Cardiac fibroblast (primary cell): ENCODE results near the gene PCDHA1.
A peak's percentile ranks its signal among the peaks of the same experiment; 100 is the strongest.

Source experiments
- DNase-seq, 2 donors: peaks; one replicate each; pipeline versions ENCODE4 v3.0.0 to v3.0.0-alpha.2; 2010; ENCODE audit warnings: low read depth in 2 of 2
- H3K4me3 ChIP-seq, 2 donors: replicated peaks in 1 of 2; 1 replicate in 1 of 2; 2 replicates in 1 of 2; pipeline ENCODE4 v1.5.1; 2011; ENCODE audit warnings: low read depth in 2 of 2, low read length in 2 of 2, mild to moderate bottlenecking in 2 of 2, moderate library complexity in 1 of 2
- TF ChIP-seq, protein P1 (sequence below): IDR thresholded peaks from one replicate; pipeline ENCODE4 v1.5.1; 2011; ENCODE audit warnings: low read depth, mild to moderate bottlenecking, low read length, inconsistent platforms

Gene PCDHA1

DNA sequence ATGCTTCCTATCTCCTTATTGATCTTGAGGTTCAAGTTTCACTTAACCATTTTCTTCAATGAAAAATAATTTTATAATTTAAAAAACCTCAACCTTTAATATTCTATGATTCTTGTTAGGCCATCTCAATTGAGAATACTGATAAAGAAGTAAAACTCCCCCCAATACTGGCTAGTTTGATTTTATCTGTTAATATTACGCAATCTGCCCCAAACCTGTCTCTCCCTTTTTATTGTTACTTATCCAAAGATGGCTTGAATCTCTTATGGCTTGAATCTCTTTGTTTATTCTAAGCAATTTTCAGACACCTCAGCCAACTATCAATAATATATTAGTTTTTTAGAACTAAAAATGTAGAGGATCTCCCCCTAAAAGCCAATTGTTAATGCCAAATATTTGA is 176.2 kb downstream of the PCDHA1 start:
- TF ChIP-seq, protein P1, sequence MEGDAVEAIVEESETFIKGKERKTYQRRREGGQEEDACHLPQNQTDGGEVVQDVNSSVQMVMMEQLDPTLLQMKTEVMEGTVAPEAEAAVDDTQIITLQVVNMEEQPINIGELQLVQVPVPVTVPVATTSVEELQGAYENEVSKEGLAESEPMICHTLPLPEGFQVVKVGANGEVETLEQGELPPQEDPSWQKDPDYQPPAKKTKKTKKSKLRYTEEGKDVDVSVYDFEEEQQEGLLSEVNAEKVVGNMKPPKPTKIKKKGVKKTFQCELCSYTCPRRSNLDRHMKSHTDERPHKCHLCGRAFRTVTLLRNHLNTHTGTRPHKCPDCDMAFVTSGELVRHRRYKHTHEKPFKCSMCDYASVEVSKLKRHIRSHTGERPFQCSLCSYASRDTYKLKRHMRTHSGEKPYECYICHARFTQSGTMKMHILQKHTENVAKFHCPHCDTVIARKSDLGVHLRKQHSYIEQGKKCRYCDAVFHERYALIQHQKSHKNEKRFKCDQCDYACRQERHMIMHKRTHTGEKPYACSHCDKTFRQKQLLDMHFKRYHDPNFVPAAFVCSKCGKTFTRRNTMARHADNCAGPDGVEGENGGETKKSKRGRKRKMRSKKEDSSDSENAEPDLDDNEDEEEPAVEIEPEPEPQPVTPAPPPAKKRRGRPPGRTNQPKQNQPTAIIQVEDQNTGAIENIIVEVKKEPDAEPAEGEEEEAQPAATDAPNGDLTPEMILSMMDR: no peak
- no peak overlapping the region for H3K4me3 ChIP-seq
- DNase-seq: no peak

DNA sequence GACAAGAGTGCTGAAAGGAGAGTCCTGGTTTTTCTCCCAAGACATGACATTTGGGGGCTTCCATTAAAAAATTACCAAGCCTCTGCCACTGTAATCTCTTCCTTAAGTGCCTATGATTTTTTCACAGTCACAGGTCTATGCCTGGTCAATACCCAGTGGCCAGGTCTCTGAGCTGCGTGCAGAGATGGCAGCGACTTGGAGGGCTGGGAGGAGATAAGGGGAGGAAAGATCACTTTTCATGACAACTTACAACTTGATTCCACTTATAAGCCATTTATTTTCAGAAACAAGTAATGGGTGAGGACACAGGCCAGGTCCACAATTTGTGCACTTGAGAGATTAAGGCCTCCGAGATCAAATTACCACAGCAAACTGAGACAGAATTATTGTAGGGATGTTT is 178.4 kb downstream of the PCDHA1 start:
- DNase-seq: no peak
- H3K4me3 ChIP-seq: no peak overlapping the region
- TF ChIP-seq, protein P1: no peak

DNA sequence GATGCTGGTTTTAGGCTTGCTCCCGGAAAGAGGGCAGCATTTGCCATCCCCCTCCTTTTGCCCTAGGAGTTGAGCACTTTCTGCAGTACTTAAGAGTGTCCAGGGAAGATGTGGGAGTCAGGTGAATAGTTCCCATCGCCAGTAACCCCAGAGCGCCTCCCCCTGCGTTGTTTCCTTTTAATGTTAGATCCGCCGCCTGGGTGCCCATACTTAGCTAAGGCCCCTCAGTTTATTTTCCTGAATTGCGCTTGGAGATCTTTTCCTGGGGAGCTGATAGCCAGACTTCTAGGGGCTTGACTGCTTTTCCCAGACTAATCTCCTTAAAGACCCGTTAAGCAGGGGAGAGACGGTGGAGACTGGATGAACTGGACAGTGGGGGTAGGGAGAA is 180.0 kb downstream of the PCDHA1 start:
- TF ChIP-seq, protein P1: no peak
- no peak for DNase-seq
- peak overlapping the region; percentile 44 to 54 for H3K4me3 ChIP-seq

DNA sequence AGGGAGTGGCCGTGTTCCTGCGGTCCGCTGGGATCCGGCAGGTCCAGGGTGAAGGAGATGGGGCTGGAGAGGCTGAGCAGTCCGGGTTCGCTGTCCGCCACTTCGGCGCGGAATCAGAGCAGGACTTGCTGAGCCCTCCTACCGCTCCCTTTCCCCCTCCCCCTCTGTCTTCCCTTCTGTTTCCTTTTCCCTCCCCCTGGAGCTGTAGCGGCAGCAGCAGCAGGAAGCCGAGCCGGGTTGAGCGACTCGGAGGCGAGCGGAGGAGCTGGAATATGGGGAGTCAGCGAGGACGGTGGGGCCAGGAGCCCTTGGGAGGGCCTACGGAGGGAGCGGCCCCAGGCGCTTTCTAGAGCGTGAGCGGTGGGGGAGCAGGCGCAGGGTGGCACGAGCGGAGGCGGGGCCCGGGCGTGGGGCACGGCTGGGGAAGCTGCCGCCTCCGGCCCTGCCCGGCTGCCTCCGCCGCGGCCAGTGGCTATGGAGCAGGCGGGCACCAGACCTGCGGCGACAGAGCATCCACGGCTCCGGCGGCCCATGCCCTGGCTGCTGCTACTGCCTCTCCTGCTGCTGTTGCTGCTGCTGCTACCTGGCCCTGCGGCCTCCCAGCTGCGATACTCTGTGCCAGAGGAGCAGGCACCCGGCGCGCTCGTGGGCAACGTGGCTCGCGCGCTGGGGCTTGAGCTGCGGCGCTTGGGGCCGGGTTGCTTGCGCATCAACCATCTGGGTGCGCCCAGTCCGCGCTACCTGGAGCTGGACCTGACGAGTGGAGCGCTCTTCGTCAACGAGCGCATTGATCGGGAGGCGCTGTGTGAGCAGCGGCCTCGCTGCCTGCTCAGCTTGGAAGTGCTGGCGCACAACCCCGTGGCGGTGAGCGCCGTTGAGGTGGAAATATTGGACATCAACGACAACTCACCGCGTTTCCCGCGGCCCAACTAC is 180.6 kb downstream of the PCDHA1 start, which contains the start of gene PCDHAC2:
Gene PCDHAC2 (plus strand): TSS at position 184 of the 933 bp plus-strand sequence. CDS start 291 bp downstream, at position 475.
- TF ChIP-seq, protein P1: no peak
- H3K4me3 ChIP-seq: peak within 1 kb of the TSS; percentile 44 to 54
- DNase-seq: peak; percentile 26 to 28

DNA sequence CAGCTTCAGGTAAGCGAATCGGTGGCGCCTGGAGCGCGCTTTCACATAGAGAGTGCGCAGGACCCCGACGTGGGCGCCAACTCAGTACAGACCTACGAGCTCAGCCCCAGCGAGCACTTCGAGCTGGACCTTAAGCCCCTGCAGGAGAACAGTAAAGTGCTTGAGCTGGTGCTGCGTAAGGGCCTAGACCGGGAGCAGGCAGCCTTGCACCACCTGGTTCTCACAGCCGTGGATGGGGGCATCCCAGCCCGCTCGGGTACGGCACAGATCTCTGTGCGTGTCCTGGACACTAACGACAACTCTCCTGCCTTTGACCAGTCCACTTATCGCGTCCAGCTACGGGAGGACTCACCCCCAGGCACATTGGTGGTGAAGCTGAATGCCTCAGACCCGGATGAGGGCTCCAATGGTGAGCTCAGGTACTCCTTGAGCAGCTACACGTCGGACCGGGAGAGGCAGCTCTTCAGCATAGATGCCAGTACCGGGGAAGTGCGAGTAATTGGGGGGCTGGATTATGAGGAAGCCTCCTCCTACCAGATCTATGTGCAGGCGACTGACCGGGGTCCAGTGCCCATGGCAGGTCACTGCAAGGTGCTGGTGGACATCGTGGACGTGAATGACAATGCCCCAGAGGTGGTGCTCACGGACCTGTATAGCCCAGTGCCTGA is 181.4 kb downstream of the PCDHA1 start:
- TF ChIP-seq, protein P1: no peak
- no peak overlapping the region for H3K4me3 ChIP-seq
- DNase-seq: no peak

DNA sequence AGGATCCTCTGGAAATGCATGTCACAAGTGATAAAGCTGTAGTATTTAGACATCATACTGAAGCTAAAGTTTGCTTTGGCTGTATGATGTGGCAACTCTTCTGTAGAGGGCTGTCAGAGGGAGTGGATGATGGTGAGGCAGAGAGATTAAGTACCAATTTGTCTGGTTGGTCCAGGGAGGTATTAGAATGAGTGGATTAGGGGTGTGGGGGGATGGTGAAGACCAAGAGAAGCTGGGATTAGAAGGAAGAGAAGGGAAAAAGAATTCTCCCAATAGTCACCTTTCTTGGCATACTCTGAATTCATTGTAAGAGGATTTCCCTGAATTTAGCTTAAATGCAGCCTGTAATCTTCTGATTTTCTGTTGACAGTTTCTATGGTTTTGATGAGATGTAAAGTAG is 183.9 kb downstream of the PCDHA1 start:
- DNase-seq: no peak
- H3K4me3 ChIP-seq: no peak overlapping the region
- TF ChIP-seq, protein P1: no peak
